ENCODE results near the gene DNAJC21. TPM values are rescaled to one million over a fixed set of nuclear protein-coding genes. Genes with fewer than 3 reads are reported as not detected.

DNAJC21 gene
- total and polyA plus RNA-seq, 7 donors: 49.3 to 113 (median 64.3) TPM

GRCh38 chr5:35003018-35003957, 73.9 kb downstream of the DNAJC21 start:
- H3K27ac ChIP-seq: no peak overlapping the region
- intact Hi-C loops (cut with DNase I): loop anchor here in 1 of 2 donors (10.0 kb wide), 2 partner anchors 478 to 518 kb away; no protein-coding TSS in a partner anchor
- H3K4me3 ChIP-seq: no peak overlapping the region
- no peaks in the 10 kb centered on the region for H3K4me1 ChIP-seq
- 38 to 41% (median 39%) methylated on average over 18 of the region's 18 CpGs for WGBS, 3 donors
- peak; percentile 32 to 62 (median 58) for ATAC-seq
- DNase-seq: peak; percentile 43 to 57
- no peaks in the 10 kb centered on the region for H3K9me3 ChIP-seq
- H3K36me3 ChIP-seq (ENCODE audit: insufficient read depth in 1 of 2, low read depth in 1 of 2): no peaks in the 10 kb centered on the region
- TF ChIP-seq, protein P1, sequence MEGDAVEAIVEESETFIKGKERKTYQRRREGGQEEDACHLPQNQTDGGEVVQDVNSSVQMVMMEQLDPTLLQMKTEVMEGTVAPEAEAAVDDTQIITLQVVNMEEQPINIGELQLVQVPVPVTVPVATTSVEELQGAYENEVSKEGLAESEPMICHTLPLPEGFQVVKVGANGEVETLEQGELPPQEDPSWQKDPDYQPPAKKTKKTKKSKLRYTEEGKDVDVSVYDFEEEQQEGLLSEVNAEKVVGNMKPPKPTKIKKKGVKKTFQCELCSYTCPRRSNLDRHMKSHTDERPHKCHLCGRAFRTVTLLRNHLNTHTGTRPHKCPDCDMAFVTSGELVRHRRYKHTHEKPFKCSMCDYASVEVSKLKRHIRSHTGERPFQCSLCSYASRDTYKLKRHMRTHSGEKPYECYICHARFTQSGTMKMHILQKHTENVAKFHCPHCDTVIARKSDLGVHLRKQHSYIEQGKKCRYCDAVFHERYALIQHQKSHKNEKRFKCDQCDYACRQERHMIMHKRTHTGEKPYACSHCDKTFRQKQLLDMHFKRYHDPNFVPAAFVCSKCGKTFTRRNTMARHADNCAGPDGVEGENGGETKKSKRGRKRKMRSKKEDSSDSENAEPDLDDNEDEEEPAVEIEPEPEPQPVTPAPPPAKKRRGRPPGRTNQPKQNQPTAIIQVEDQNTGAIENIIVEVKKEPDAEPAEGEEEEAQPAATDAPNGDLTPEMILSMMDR (IDR thresholded peaks at IDR 0.05): peak; percentile 76
- peaks cover 0 to 4% (median 0%) of the 10 kb centered on the region in 3 donors for H3K27me3 ChIP-seq (ENCODE audit: insufficient read depth in 3 of 3, low read length in 2 of 3)

DNA sequence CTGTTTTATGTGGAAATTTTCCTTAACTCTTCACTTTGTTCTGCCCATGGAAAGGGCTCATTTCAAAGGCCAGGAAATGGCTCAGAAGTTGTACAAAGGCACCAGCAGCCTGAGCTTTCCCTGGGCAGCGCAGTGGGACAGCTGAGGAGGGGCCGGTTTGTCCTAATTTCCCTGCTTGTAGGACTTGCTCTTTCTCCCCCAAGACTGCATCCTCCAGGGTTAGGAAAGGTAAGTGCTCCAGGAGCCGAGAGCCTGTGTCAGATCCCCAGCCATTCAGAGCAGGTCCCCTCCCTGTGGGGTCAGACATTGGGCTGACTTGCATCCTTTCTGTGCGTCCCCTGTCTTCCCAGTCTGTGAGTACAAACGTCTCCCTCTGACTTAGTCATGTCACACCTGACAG, 74.8 kb downstream of the DNAJC21 start:
- Histone ChIP-seq H3K4me1 (no peaks in the 10 kb centered on the region), H3K4me3 (no peak overlapping the region), H3K9me3 (no peaks in the 10 kb centered on the region), H3K27me3 (ENCODE audit: insufficient read depth in 3 of 3, low read length in 2 of 3) (peaks cover 0 to 4% (median 0%) of the 10 kb centered on the region in 3 donors), H3K27ac (no peak overlapping the region), H3K36me3 (ENCODE audit: insufficient read depth in 1 of 2, low read depth in 1 of 2) (no peaks in the 10 kb centered on the region)
- intact Hi-C loops (cut with DNase I): loop anchor here in 1 of 2 donors (10.0 kb wide), 2 partner anchors 479 to 519 kb away; no protein-coding TSS in a partner anchor
- TF ChIP-seq, protein P1 (IDR thresholded peaks at IDR 0.05): no peak
- WGBS, 3 donors: 59 to 67% (median 65%) methylated on average over 5 of the region's 5 CpGs
- DNase-seq: no peak
- ATAC-seq: no peak

GRCh38 chr5:35004771-35005170, 75.4 kb downstream of the DNAJC21 start:
- peaks cover 0 to 4% (median 0%) of the 10 kb centered on the region in 3 donors for H3K27me3 ChIP-seq (ENCODE audit: insufficient read depth in 3 of 3, low read length in 2 of 3)
- TF ChIP-seq, protein P1 (IDR thresholded peaks at IDR 0.05): no peak

More at GRCh38 chr5:35004771-35005170, 75.4 kb downstream of the DNAJC21 start:
- Histone ChIP-seq H3K36me3 (ENCODE audit: insufficient read depth in 1 of 2, low read depth in 1 of 2) (no peaks in the 10 kb centered on the region), H3K4me1 (no peaks in the 10 kb centered on the region), H3K4me3 (no peak overlapping the region), H3K9me3 (no peaks in the 10 kb centered on the region), H3K27ac (no peak overlapping the region)
- ATAC-seq (no peak), DNase-seq (no peak)
- WGBS, 3 donors: 73 to 92% (median 84%) methylated on average over 1 of the region's 1 CpG
- intact Hi-C loops (cut with DNase I): loop anchor here in 1 of 2 donors (10.0 kb wide), 2 partner anchors 480 to 520 kb away; no protein-coding TSS in a partner anchor

Other genes with a start within 250 kb of the DNAJC21 start
- not detected for gene TTC23L, start 90.4 kb upstream of the DNAJC21 start, total RNA-seq
- under 1 TPM in 1 of 3 donors, not detected in 2; 0.05 TPM for gene TTC23L, start 90.4 kb upstream of the DNAJC21 start, polyA plus RNA-seq
- 10 to 100 TPM; 16.6 to 20.0 (median 18.2) TPM for gene RAD1, start 14.1 kb upstream of the DNAJC21 start, total RNA-seq
- 10 to 100 TPM; 15.8 to 43.1 (median 18.0) TPM for gene RAD1, start 14.1 kb upstream of the DNAJC21 start, polyA plus RNA-seq
- gene BRIX1, start 13.8 kb upstream of the DNAJC21 start, total RNA-seq: 10 to 100 TPM; 11.3 to 22.2 (median 20.0) TPM
- gene BRIX1, start 13.8 kb upstream of the DNAJC21 start, polyA plus RNA-seq: 10 to 100 TPM; 14.5 to 36.8 (median 25.4) TPM
- gene AGXT2, start 118.4 kb downstream of the DNAJC21 start, total RNA-seq: not detected
- not detected for gene AGXT2, start 118.4 kb downstream of the DNAJC21 start, polyA plus RNA-seq